GM19467 (cell line): ENCODE results near the gene UGT1A10.

Experiments
- ATAC-seq: cut with Tn5 transposase; IDR thresholded peaks from one replicate; pipeline ENCODE4 v1.9.1; 2021; ENCODE audit warnings: mild to moderate bottlenecking, moderate library complexity; ENCODE audit not compliant: unreplicated experiment

UGT1A10 gene

DNA sequence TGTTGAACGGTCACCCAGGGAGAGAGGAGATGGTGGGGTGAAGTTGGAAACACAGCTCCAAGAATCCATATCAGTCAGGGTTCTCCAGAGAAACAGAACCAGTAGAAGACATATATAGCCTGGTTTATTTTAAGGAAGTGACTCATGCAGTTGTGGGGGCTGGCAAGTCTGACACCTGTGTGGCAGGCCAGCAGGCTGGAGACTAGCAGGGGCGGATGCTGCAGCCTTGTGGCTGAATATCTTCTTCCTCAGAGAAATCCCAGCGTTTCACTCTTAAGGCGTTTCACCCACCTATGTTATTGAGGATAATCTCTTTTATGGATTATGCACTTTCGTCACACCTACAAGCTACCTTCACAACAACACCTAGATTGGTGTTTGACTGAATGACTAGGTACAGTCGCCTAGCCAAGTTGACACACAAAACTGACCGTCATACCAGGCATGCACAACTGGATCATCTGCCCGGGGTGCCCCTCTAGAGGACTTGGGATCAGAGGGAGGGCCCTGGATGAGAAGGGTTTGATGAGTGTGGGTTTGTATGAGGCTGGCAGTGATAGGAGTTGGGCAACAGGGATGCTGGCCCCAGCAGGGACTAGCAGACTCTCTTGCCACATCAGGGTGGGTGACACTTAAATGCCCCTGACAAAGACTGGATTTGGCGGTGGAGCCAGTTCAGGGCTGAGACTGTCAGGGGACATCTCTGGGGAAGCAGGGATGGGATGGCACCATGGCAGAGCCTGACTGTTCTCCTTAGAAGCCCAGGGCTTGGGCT is 165.3 kb downstream of the UGT1A10 start:
- no peak for ATAC-seq

DNA sequence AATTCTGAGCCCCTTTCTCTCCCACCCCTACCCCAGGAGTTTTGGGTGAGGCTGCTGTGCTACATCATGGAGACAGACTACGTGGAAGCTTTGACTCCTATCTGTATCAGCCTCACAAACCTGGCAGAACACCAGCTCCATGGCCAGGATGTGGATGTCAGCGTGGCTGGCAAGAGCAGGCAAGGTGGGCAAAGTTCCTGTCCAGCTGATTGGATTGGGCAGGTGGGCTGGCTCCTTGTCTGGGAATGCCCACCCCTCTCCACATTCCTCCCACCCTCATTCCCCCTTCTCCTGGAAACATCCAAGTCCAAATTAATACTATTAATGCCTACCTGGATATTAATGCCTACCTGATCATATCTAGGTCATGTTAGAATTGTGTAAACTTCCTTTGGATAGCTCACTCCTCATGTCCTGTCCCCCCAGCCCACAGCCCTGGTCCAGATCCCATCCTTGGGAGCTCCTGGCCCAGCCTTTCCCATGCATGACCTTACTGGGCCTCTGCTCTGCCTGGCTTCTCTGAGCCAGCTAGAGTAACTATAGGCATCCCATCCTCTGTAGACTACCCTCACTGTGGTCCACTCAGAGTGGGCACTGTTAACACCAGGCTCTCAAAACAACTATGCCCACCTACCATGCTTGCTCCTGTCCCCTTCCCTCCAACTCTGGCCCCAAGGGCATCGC is 166.0 kb downstream of the UGT1A10 start:
- ATAC-seq = no peak

DNA sequence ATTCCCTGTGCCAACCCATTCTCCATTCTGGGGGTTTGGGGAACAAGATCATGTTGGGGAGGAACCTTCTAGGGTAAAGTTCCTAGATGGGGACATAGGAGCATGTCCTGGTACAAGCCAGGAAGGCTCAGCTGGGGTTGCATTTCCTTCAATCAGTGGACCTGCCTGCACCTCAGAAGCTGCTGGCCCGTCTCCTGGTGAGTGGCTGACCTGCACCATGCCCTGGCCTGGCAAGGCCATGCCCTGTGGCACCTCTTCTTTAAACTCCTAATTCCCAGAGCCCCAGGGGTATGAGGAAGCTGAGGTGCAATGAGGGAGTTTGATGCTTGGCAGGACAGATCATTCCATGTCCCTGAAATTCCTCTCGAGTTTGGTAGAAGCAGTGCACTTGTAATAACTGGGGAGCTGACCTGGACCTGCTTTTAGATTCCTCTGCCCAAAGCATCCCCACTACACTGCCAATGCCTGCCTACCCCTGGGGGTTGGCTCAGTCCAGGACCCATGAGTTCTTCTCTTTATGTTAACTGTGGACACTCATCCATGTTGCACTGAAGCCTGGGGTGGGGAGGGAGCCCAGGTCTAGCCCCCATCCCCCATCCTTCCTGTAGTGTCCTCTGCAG is 167.2 kb downstream of the UGT1A10 start:
- no peak for ATAC-seq

DNA sequence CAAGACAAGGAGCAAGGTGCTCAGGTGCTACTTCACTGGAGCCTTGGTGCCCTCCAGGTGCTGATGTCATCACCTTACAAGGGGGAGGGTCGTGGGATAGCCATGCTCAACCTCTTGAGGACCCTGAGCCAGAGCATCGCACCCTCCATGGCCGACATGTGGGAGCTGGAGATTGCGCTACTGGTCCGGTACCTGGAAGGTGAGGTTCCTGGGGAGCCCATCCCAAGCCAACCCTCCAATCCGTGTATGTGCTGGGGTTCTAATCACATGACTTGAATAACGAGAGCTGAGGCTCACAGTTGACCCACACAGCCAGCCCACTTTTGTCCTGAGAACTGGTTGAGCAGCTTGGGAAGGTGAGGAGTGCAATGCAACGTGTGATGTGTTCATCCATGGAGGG is 167.7 kb downstream of the UGT1A10 start:
- no peak for ATAC-seq

DNA sequence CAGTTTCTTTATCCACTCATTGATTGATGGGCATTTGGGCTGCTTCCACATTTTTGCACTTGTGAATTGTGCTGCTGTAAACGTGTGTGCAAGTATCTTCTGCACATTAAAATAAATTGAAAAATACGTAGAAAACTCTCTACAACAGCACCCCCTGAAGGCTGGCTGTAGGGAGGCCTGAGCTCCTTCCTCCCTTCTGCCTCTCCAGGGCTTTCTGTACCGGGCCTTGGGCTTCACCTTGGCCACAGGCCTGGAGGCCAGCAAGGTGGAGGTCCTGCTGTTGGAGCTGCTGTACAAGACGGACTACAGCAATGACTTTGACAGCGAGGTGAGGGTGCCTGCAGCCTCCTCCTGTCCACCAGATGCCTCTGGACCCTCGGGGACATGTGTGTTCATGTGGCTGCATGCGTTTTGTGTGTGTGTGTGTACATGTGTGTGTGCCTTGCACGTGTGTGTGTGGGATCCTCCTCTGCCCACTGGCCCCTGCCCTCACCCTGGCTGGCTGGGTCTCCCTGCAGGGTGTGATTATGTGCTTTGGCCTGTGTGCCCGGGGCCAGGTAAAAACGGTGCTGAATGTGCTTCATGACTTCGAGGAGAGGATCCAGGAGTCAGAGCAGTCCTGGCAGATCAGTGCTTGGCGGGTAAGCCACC is 171.1 kb downstream of the UGT1A10 start:
- no peak for ATAC-seq

DNA sequence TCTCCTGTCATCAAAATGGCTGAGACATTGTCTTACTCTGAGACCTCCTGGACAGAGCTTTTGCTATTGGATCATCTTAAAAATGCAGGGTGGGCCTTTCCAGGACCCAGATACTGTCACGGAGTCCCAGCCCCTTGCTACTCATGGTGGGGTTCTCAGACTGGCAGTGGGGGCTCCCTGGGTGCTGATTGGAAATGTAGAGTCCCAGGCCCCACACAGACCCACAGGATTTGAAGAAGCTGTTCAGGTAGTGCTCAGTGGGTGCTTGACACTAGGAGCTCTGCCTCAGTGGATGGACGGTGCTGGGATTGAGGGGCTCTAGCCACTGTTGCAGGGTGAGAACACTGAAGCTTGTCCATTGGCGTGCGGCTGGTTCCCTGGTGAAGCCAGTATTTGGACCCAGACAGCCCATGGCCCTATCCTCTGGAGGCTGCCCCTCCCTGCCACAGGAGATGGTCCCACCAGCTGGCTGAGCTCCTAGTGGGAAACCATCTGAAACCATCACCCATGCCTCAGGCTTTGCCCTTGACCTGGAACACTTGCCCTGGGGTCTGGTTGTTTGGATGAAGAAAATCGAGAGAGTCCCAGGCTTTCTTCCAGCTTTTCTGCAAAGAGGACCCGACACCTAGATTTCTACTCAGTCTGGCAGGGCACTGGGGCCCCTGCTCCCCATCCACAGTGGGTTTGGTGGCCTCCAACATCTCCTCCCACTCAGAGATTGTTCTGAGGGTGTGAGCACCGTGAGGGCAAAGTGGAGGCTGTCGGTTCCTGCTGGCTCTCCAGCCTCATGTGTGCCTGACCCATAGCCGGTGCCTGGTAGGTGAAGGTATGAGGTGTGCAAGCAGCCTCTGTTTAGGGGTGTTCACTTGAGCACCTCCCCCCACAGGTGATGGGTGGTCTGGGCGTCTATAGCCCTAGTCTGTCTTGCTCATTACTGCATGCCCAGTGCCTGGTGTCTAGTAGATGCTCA is 172.0 kb downstream of the UGT1A10 start:
- no peak for ATAC-seq

DNA sequence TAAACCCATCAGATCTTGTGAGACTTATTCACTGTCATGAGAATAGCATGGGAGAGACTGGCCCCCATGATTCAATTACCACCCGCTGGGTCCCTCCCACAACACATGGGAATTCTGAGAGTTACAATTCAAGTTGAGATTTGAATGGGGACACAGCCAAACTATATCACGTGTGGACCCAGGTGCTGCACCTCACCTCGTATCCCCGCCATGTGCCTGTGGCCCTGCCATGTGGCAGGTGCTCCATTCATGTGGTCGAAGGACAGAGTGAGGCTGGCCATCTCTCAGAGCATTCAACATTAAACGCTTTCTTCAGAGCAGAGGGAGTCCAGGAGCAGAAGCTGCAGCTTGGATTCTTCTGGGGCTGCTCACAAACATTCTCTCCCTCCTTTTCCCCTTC is 174.1 kb downstream of the UGT1A10 start:
- ATAC-seq = no peak

DNA sequence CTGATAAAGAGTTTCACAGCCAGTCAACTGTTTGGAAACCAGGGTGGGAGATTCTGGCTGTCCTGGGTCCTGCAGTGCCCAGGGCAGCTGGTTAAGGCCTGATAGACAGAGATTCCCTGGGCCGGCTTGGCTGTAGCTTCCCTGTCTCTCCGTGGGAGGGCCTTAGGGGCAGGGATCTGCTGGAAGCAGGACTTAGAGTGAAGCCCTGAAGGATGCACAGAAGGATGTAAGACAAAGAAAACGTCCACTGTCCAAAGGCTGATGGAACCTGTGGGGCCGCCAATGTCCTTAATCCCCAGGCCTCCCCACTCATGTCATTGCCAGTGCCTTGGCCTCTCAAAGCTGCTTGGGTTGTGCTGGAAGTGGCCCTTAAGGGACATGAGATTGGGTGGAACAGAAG is 174.8 kb downstream of the UGT1A10 start:
- ATAC-seq = no peak

DNA sequence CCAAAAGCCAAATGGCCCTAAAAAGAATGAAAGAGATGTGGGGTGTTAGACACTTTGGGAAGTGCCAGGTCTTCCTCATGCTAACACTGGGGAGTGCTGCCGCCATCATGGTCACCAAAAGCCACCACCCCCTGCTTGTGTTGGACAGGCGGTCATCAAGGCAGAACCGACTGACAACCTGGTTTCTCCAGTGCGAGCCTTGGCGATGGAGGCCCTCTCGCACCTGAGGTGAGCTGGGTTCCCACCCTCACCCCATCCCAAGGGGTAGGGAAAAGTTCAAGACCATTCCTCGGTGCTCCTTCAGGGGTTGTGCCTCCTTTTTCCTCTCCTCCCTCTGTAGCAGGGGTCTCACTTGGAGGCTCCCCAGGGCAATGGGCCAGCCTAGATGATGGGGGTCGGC is 175.5 kb downstream of the UGT1A10 start:
- no peak for ATAC-seq

DNA sequence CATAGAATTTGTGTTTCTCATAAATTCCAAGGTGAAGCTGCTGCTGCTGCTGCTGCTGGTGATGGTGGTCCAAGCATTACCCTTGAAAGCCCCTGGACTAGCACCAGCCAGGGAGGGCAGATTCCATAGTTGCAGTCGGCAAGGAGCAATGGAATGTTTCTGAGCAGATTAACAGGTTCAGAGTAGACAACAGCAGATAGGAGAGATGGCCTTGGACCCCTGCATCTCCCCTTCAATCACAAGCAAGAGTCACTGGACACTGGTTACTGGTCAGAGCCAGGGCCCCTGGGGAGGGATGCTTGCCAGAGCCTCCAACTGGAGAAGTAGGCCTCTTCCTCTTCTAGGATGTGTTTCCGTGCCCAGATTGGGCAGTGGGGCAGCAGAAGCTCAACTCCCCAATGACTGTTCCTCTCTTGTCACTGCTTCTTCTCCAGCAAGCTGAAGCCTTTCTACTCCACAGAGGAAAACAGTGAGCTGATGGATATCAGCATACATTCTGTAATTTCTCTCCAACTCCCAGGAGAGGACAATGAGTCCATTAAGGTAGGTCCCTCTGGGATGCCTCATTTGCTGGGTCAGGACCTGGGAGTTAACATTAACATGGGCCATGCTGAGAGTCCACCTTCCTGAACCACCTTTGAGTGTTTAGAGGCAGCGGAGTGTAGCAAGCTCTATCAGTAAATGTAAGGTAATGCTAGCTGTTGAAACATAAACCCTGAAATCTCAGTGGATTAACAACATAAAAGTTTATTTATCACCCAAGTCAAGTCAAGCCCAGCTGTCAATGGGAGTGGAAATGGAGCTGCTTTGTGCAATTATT is 177.2 kb downstream of the UGT1A10 start:
- no peak for ATAC-seq

DNA sequence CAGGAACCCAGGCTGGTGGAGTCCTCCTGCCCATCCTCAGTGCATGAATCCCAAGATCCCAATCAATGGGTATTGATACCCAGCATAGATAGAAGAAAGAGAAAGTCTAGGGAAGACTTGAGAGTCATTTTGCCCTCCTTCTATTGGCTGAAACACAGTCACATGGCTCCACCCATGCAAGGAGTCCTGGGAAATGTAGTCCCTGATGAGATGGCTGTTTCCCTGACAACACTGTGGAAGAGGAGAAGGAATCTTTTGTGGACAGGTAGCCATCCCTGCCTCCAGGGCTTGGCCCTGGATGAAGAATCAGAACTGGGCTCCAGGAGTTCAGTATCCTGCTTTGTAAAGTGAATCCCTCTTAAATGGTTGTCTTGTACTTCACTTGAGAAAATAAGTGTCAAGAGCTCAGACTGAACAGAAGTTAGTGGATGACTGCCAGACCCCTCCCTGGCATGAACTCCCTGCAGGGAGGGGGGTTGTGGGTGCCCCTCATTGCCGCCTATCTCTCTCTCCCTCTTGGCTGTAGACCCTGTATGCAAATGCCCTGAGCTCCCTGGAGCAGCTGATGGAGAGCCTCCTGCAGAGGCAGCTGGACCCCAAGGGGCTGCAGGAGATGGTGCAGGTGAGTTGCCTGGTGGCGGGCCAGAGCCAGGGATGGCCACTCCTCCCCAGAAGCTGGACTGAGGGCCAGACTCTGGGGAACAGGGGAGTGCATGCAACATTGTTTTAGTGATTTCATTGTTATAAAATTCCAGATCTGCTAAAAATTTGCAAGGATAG is 178.0 kb downstream of the UGT1A10 start:
- no peak for ATAC-seq

DNA sequence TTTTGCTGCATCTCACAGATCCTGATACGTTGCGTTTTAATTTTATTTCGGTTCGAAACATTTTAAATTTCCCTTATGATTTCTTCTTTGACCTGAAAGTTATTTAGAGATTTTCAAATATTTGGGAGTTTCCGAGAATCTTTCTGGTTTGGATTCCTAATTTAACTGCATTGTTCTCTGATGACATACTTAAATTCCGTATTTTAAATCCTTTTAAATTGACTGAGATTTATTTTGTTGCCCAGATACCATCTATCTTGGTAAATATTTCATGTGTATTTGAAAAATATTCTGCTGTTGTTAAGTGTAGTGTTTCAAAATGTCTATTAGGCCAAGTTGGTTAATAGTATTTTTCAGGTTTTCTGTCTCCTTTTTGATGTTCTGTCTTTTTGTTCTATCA is 179.6 kb downstream of the UGT1A10 start:
- ATAC-seq = no peak

DNA sequence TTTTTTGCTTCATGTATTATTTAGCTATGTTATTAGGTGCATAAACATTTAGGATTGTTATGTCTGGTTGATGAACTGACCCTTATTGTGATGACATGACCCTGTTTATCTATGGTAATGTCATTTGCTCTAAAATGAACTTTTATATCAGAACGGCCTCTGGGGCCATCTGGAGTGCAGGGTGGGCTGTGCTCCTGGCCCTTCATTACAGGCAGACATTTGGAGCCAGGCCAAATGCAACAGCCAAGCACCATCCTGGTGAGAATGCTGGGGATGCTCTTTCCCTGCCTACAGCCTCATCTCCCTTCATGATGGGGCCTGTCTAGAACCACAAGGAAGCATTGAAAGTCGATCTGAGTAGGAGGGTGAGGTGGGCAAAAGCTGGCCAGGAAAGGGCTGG is 180.1 kb downstream of the UGT1A10 start:
- ATAC-seq = no peak

DNA sequence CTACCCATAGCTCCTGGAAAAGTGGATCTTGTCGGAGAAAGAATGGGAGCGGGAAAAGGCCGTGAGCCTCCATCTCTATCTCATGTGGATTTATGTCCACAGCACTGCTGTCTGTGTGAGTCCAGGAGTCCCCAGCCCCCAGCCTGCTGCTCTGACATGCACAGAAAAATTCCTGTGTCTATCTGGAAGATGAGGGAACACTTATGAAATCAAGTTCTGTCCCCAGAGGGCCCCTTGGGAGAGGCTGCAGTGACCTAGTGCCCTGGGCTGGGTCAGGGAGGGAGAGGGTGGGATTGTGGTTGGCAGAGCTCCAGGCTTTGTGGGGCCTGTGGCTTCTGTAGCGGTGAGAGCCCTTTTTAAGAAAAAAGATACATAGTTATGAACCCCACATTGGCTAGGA is 180.5 kb downstream of the UGT1A10 start:
- no peak for ATAC-seq

DNA sequence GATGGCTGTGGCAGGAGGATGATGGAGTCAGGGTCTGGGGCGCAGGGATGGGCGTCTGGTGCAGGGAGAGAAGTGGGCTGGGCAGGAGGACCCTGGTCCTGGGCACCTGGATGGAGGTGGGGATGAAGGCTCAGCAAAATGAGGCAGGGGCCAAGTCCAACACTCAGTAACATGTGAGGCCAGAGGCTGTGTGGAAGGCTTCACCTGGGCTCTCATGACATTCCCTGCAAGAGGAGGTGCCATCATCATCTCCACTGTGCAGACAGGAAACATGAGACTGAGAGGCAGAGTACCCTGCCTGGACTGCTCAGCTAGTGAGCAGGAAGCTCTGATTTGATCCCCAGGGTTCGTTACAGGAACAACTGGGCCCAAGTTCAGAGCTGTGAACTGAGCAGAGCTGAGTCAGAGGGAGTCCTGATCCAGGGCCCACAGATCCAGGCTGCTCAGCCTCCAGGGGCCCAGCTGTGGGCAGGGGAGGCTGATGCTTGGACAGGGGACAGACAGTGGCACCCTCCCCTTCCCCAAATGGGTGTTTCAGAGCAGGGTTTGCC is 181.2 kb downstream of the UGT1A10 start:
- no peak for ATAC-seq

DNA sequence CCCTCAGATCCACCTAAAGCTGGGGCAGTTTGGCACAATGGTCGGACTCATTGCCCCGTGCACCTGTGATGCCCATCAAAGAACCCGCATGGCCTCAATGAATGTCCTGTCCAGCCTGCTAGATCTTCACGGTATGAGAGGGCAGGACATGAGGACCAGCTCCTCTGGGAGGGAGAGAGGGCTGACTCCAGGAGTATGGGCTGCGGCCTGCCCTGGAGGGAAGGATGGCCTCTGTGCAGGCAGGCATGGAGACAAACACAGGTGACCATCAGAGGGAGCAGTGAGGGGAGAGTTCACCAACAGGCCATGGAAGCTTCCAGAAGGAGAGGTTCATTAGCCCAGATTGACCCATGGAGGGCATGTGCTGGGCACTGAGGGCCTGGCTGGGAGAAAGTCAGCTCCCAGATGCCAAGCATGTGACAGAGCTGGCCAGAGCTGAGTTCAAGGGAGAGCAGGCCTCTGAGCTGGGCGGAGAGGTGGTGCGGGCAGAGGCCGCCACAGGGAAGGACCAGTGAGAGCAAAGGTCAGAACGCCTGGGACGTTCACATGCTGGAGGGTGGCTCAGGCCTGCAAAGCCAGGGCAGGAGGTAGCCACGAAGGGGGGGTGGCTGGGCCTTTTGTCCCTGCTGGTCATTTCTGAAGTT is 181.9 kb downstream of the UGT1A10 start:
- no peak for ATAC-seq

DNA sequence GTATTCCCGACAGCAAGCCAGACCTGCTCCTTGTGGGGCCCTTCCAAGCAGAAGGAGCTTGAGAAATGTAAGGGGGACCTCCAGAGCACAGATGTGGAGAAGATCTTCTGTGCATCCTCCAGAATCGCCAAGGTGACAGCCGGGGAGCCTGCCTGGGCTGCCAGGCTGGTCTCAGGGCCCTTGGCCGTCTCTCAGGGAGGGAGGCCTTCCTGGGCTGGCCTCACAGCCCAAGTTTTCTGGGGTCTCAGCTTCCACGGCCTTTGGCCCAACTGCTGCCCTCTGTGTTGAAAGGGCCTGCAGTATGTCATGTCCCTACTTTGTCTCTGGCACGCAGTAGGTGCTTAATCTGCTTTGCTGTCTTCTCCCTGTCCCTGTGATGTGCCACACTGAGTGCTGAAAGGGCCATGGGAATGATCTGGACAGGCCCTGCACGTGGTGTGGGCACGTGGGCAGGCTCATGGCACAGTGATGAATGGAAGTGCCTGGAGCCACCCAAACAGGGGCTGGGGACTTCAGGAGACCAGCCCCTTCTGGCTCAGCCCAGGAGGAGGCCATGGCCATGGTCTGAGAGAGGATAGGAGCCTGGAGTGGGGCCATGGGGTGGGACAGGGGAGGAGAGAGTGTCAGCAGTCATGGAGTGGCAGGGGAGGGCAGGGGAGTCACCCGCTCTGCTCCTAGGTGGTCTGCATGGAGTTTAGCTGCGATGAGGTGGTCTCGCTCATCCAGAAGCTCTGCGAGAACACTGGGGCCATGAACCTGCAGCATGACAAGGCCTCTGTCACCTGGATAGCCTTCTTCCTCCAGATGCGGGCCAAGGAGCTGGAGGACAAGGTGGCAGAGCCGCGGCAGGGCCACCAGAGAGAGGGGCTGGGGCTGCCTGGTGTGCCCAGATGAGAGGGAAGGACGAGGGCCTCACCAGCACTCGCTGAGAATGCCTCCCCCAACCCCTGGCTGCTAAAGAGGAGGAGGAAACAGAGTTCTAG is 182.7 kb downstream of the UGT1A10 start:
- no peak for ATAC-seq
